ENCODE results near the gene TMEM120B. TPM values are rescaled to one million over a fixed set of nuclear protein-coding genes. Genes with fewer than 3 reads are reported as not detected.

The TMEM120B gene
- polyA plus RNA-seq, 1 donor, result 11.9 TPM

- DNase-seq, result no peak
Observed at GRCh38 chr12:121791671-121792551, 79.4 kb downstream of the TMEM120B start.

- no peak for DNase-seq
Observed at GRCh38 chr12:121792607-121793439, 80.3 kb downstream of the TMEM120B start.

- DNase-seq, result no peak
Observed at GRCh38 chr12:121793440-121793837, 80.9 kb downstream of the TMEM120B start, which contains the start of gene RHOF. Gene RHOF (minus strand): TSS chr12:121793688. CDS start chr12:121793633, 55 bp downstream.

GRCh38 chr12:121793838-121794533 lies 81.4 kb downstream of the TMEM120B start:
- DNase-seq, result peak; percentile 85

- no peak for DNase-seq
Observed at GRCh38 chr12:121794534-121795033, 82.0 kb downstream of the TMEM120B start.

- peak; percentile 88 for DNase-seq
Observed at GRCh38 chr12:121795034-121795968, 82.7 kb downstream of the TMEM120B start.

GRCh38 chr12:121796855-121797751 lies 84.6 kb downstream of the TMEM120B start:
- no peak for DNase-seq

GRCh38 chr12:121797937-121798786 lies 85.6 kb downstream of the TMEM120B start:
- DNase-seq, result no peak

GRCh38 chr12:121798787-121799155 lies 86.2 kb downstream of the TMEM120B start:
- no peak for DNase-seq

- DNase-seq, result no peak
Observed at GRCh38 chr12:121799156-121799841, 86.7 kb downstream of the TMEM120B start.

- no peak for DNase-seq
Observed at GRCh38 chr12:121799842-121800693, 87.5 kb downstream of the TMEM120B start.

GRCh38 chr12:121800694-121801594 lies 88.4 kb downstream of the TMEM120B start:
- no peak for DNase-seq

GRCh38 chr12:121801595-121802484 lies 89.3 kb downstream of the TMEM120B start:
- DNase-seq, result no peak

- DNase-seq, result no peak
Observed at GRCh38 chr12:121802485-121802842, 89.9 kb downstream of the TMEM120B start.

All from left kidney (tissue), 2 donors.